ENCODE data around the gene MPL.

GRCh38 chr1:43292216-43292615 is 45.4 kb upstream of the MPL start:
- TF ChIP-seq CTCF (IDR thresholded peaks at IDR 0.05) (no peak), POLR2A (IDR thresholded peaks at IDR 0.05) (no peak), POLR2AphosphoS5 (IDR thresholded peaks at IDR 0.05) (no peak), EP300 (IDR thresholded peaks at IDR 0.05) (no peak)
